Keratinocyte (primary cell): ENCODE data around the gene ELL. TPM values are rescaled to one million over a fixed set of nuclear protein-coding genes. Genes with fewer than 3 reads are reported as not detected.

Experiments
- DNase-seq: peaks from one replicate; pipeline ENCODE4 v3.0.0-alpha.2; 2011; ENCODE audit warnings: low read depth, missing footprints, low spot score
- FAIRE-seq: peaks from 2 replicates; lab custom pipeline; 2011; peaks lifted over from hg19 to GRCh38; lab: Jason Lieb, UNC
- H2AFZ ChIP-seq: 2 replicates; pipeline ENCODE4 v1.6.0; 2012; ENCODE audit warnings: low read length, control low read depth, inconsistent platforms; ENCODE audit not compliant: control insufficient read depth
- H3K27ac ChIP-seq: 2 replicates; pipeline ENCODE4 v1.5.1; 2011; ENCODE audit warnings: low read length; ENCODE audit not compliant: control insufficient read depth, insufficient read depth
- H3K27me3 ChIP-seq: 3 replicates; pipeline ENCODE4 v1.6.0; 2011; ENCODE audit warnings: low read length; ENCODE audit not compliant: control insufficient read depth, insufficient read depth; ENCODE audit errors: extremely low read depth
- H3K36me3 ChIP-seq, 2 experiments: 2 replicates in 1 of 2; 3 replicates in 1 of 2; pipeline ENCODE4 v1.5.1; 2011; ENCODE audit warnings: low read length in 2 of 2, mild to moderate bottlenecking in 1 of 2; ENCODE audit not compliant: control insufficient read depth in 2 of 2, insufficient read depth in 2 of 2; ENCODE audit errors: extremely low read depth in 1 of 2
- H3K4me1 ChIP-seq: 3 replicates; pipeline ENCODE4 v1.5.1; 2011; ENCODE audit warnings: low read length; ENCODE audit not compliant: control insufficient read depth, insufficient read depth; ENCODE audit errors: extremely low read depth
- H3K4me2 ChIP-seq: 3 replicates; pipeline ENCODE4 v1.6.0; 2011; ENCODE audit warnings: low read depth, low read length; ENCODE audit not compliant: control insufficient read depth, insufficient read depth; ENCODE audit errors: extremely low read depth
- H3K4me3 ChIP-seq, 3 experiments: fragments of 200-600 bp in 1 of 3; sonication (generic) in 1 of 3; 2 replicates in 2 of 3; 3 replicates in 1 of 3; pipeline ENCODE4 v1.5.1; 2011 to 2016; ENCODE audit warnings: low read length in 3 of 3, mild to moderate bottlenecking in 3 of 3, control low read depth in 2 of 3, inconsistent platforms in 1 of 3, low read depth in 1 of 3, mixed read lengths in 1 of 3, mixed run types in 1 of 3, moderate library complexity in 1 of 3; ENCODE audit not compliant: control insufficient read depth in 2 of 3, insufficient read depth in 2 of 3; ENCODE audit errors: extremely low read depth in 1 of 3
- H3K79me2 ChIP-seq: 2 replicates; pipeline ENCODE4 v1.6.0; 2012; ENCODE audit warnings: low read length; ENCODE audit not compliant: control insufficient read depth, insufficient read depth
- H3K9ac ChIP-seq: 3 replicates; pipeline ENCODE4 v1.6.0; 2011; ENCODE audit warnings: low read length; ENCODE audit not compliant: control insufficient read depth, insufficient read depth; ENCODE audit errors: extremely low read depth
- H3K9me1 ChIP-seq: 3 replicates; pipeline ENCODE4 v1.6.0; 2011; ENCODE audit warnings: low read length; ENCODE audit not compliant: control insufficient read depth, insufficient read depth; ENCODE audit errors: extremely low read depth
- H3K9me3 ChIP-seq: 2 replicates; pipeline ENCODE4 v1.5.1; 2012; ENCODE audit warnings: low read depth, low read length; ENCODE audit not compliant: control insufficient read depth
- H4K20me1 ChIP-seq: 3 replicates; pipeline ENCODE4 v1.6.0; 2011; ENCODE audit warnings: low read length; ENCODE audit not compliant: control insufficient read depth, insufficient read depth; ENCODE audit errors: extremely low read depth
- CTCF ChIP-seq, 3 experiments: IDR thresholded peaks in 1 of 3; conservative IDR thresholded peaks in 1 of 3; optimal IDR thresholded peaks in 1 of 3; 2 replicates in 2 of 3; 3 replicates in 1 of 3; pipeline versions ENCODE3 to v1.5.1; 2011; ENCODE audit warnings: low read length in 3 of 3, mild to moderate bottlenecking in 3 of 3, moderate library complexity in 2 of 3, control low read depth in 1 of 3, inconsistent platforms in 1 of 3; ENCODE audit not compliant: insufficient read depth in 2 of 3; ENCODE audit errors: extremely low read depth in 1 of 3
- EZH2 ChIP-seq: IDR thresholded peaks from one replicate; pipeline ENCODE4 v1.6.1; 2012; ENCODE audit warnings: inconsistent platforms, mild to moderate bottlenecking, low read length, moderate library complexity
- dilution Hi-C: fragments of 300-500 bp; cut with MboI; formaldehyde crosslinking; loops from one replicate; pipeline ENCODE4 v1.7.0; 2020; ENCODE audit warnings: low sequenced_read_pairs; ENCODE audit not compliant: extremely low pct_ligation_motif_present
- polyA plus RNA-seq, 5 experiments: library from polyadenylated mRNA; depleted of rRNA in 3 of 5; stranded (reverse) in 3 of 5; stranded (forward) in 1 of 5; unstranded in 1 of 5; fragments of >200 nt; gene quantifications; 1 replicate in 1 of 5; 2 replicates in 3 of 5; 3 replicates in 1 of 5; pipeline versions ENCODE4 v1.2.1 to v1.2.3, GENCODE V29; 2011 to 2012; ENCODE audit warnings: missing spikeins in 2 of 5, low read depth in 1 of 5, low replicate concordance in 1 of 5

Gene ELL
- polyA plus RNA-seq, 1 donor (not counting 4 experiments of a cell fraction or from before 2014, with no cell fraction given), result 4.4 TPM

DNA sequence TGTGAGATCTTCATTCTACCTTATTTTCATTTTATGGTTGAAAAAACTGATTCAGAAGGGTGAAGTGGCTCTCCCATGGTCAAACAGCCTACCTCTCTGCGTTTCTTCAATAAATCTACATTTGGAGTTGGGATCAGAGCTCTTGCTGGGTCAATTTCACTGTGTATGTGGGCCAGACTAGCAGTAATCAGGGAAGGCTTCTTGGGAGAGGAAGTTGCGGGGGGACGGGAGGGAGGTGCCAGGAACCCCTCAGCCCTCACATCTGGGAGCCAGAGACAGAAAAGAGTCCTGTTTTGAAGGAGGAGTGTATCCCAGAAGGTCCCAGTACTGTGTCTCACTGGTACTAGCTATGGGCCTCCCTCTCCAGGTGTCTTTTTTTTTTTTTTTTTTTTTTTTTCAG, 36.7 kb upstream of the ELL start:
- H3K9ac ChIP-seq, result peak overlapping the region; percentile 93
- H3K9me3 ChIP-seq, result no peaks in the 10 kb centered on the region
- H3K27me3 ChIP-seq, result no peaks in the 10 kb centered on the region
- DNase-seq, result no peak
- TF ChIP-seq CTCF (optimal IDR thresholded peaks at IDR 0.05 in 1 of 3, IDR thresholded peaks at IDR 0.05 in 1 of 3, conservative IDR thresholded peaks at IDR 0.05 in 1 of 3; ENCODE audit: extremely low read depth in 1 of 3, insufficient read depth in 2 of 3, low read length in 3 of 3) (no peak), EZH2 (no peak)
- no peak for FAIRE-seq
- H4K20me1 ChIP-seq, result no peaks in the 10 kb centered on the region
- peaks cover 11 to 18% of the 10 kb centered on the region in 2 experiments for H3K36me3 ChIP-seq
- H3K9me1 ChIP-seq, result no peaks in the 10 kb centered on the region
- H3K4me1 ChIP-seq, result peaks cover 11% of the 10 kb centered on the region
- H3K27ac ChIP-seq, result peak overlapping the region; percentile 86
- peaks cover 34% of the 10 kb centered on the region for H3K79me2 ChIP-seq
- no peak overlapping the region for H2AFZ ChIP-seq
- peak overlapping the region; percentile 87 to 100 (median 98) for H3K4me3 ChIP-seq
- dilution Hi-C loops, result no loop called here
- peak overlapping the region; percentile 100 for H3K4me2 ChIP-seq

DNA sequence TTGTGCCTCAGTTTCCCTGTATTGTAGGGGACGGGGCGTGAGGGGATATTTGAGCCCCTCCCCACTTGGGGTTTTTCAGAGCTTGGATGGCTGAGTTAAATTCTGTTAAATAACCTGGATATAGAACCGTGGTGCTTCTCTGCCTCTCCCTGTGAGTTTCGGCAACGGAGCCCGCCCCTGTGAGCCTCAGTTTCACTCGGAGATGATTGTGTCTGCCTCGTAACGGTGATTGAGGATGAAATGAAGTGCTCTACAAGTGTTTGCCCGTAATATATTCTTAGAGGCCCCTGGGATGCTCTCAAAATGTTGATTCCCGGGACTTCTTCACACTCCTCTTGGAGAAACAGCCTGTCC, 36.3 kb upstream of the ELL start:
- Histone ChIP-seq H3K36me3 (peaks cover 11 to 18% of the 10 kb centered on the region in 2 experiments), H2AFZ (peak overlapping the region; percentile 33), H3K27ac (peak overlapping the region; percentile 86), H3K79me2 (peaks cover 34% of the 10 kb centered on the region), H3K9ac (peak overlapping the region; percentile 93), H3K4me3 (peak overlapping the region; percentile 87 to 100 (median 98)), H3K4me2 (peak overlapping the region; percentile 100), H3K9me1 (no peaks in the 10 kb centered on the region), H3K4me1 (peaks cover 11% of the 10 kb centered on the region), H3K9me3 (no peaks in the 10 kb centered on the region), H3K27me3 (no peaks in the 10 kb centered on the region), H4K20me1 (no peaks in the 10 kb centered on the region)
- TF ChIP-seq CTCF (optimal IDR thresholded peaks at IDR 0.05 in 1 of 3, IDR thresholded peaks at IDR 0.05 in 1 of 3, conservative IDR thresholded peaks at IDR 0.05 in 1 of 3; ENCODE audit: extremely low read depth in 1 of 3, insufficient read depth in 2 of 3, low read length in 3 of 3) (no peak), EZH2 (no peak)
- FAIRE-seq (no peak), DNase-seq (no peak)
- dilution Hi-C loops, result no loop called here
